Trophoblast cell (in vitro differentiated cells and primary cell): ENCODE measurements around the gene IGFBP2.

Experiments
- DNase-seq, 2 donors: peaks; one replicate each; pipeline ENCODE4 v3.0.0-alpha.2; 2016
- H2AFZ ChIP-seq: 2 replicates; pipeline ENCODE4 v1.6.1; 2013; ENCODE audit warnings: low read length, moderate library complexity, mild to moderate bottlenecking; ENCODE audit not compliant: insufficient read depth, poor library complexity
- H2AK5ac ChIP-seq: 2 replicates; pipeline ENCODE4 v1.6.1; 2013; ENCODE audit warnings: mild to moderate bottlenecking, low read length
- H2BK120ac ChIP-seq: 2 replicates; pipeline ENCODE4 v1.6.1; 2013; ENCODE audit warnings: low read length, mild to moderate bottlenecking, moderate library complexity; ENCODE audit not compliant: insufficient read depth, poor library complexity
- H2BK12ac ChIP-seq: 2 replicates; pipeline ENCODE4 v1.6.1; 2013; ENCODE audit warnings: mild to moderate bottlenecking, low read length, moderate library complexity
- H2BK5ac ChIP-seq: 2 replicates; pipeline ENCODE4 v1.6.1; 2013; ENCODE audit warnings: low read length, low read depth, moderate library complexity, mild to moderate bottlenecking; ENCODE audit not compliant: poor library complexity
- H3K14ac ChIP-seq: 2 replicates; pipeline ENCODE4 v1.6.1; 2013; ENCODE audit warnings: mild to moderate bottlenecking, low read length
- H3K18ac ChIP-seq: 2 replicates; pipeline ENCODE4 v1.6.1; 2013; ENCODE audit warnings: mild to moderate bottlenecking, low read length
- H3K23ac ChIP-seq: 2 replicates; pipeline ENCODE4 v1.6.1; 2013; ENCODE audit warnings: low read length
- H3K27ac ChIP-seq: 2 replicates; pipeline ENCODE4 v1.5.1; 2013; ENCODE audit warnings: low read depth, mild to moderate bottlenecking, inconsistent platforms, low read length, moderate library complexity
- H3K27me3 ChIP-seq: 2 replicates; pipeline ENCODE4 v1.6.1; 2013; ENCODE audit warnings: inconsistent platforms, mild to moderate bottlenecking, low read length, moderate library complexity; ENCODE audit not compliant: insufficient read depth
- H3K36me3 ChIP-seq, 2 experiments: 1 replicate in 1 of 2; 2 replicates in 1 of 2; pipeline ENCODE4 v1.6.1; 2013; ENCODE audit warnings: low read length in 2 of 2, mild to moderate bottlenecking in 2 of 2, moderate library complexity in 1 of 2; ENCODE audit not compliant: insufficient read depth in 2 of 2, control insufficient read depth in 1 of 2
- H3K4ac ChIP-seq: 2 replicates; pipeline ENCODE4 v1.6.1; 2013; ENCODE audit warnings: low read depth, mild to moderate bottlenecking, low read length, moderate library complexity
- H3K4me1 ChIP-seq, 2 experiments: 1 replicate in 1 of 2; 2 replicates in 1 of 2; pipeline ENCODE4 v1.6.1; 2013; ENCODE audit warnings: low read length in 2 of 2, mild to moderate bottlenecking in 2 of 2, moderate library complexity in 1 of 2; ENCODE audit not compliant: insufficient read depth in 2 of 2, control insufficient read depth in 1 of 2
- H3K4me2 ChIP-seq: 2 replicates; pipeline ENCODE4 v1.6.1; 2013; ENCODE audit warnings: inconsistent platforms, mild to moderate bottlenecking, low read length, moderate library complexity
- H3K4me3 ChIP-seq: 2 replicates; pipeline ENCODE4 v1.5.1; 2013; ENCODE audit warnings: mild to moderate bottlenecking, low read depth, low read length, inconsistent platforms
- H3K79me1 ChIP-seq: one replicate; pipeline ENCODE4 v1.6.1; 2013; ENCODE audit warnings: low read length
- H3K79me2 ChIP-seq: 2 replicates; pipeline ENCODE4 v1.6.1; 2013; ENCODE audit warnings: low read length, mild to moderate bottlenecking; ENCODE audit not compliant: control insufficient read depth, insufficient read depth, poor library complexity
- H3K9ac ChIP-seq: 2 replicates; pipeline ENCODE4 v1.6.1; 2013; ENCODE audit warnings: mild to moderate bottlenecking, low read length
- H3K9me3 ChIP-seq: 2 replicates; pipeline ENCODE4 v1.6.1; 2013; ENCODE audit warnings: low read depth, mild to moderate bottlenecking, control low read depth, inconsistent platforms, low read length; ENCODE audit not compliant: insufficient read depth
- H4K12ac ChIP-seq: 2 replicates; pipeline ENCODE4 v1.6.1; 2013; ENCODE audit warnings: low read depth, mild to moderate bottlenecking, low read length, moderate library complexity
- H4K8ac ChIP-seq: 2 replicates; pipeline ENCODE4 v1.6.1; 2013; ENCODE audit warnings: low read depth, mild to moderate bottlenecking, low read length, moderate library complexity
- H4K91ac ChIP-seq: one replicate; pipeline ENCODE4 v1.6.1; 2013; ENCODE audit warnings: low read depth, mild to moderate bottlenecking, low read length, moderate library complexity
- WGBS: extraction: QIAGEN DNeasy Blood & Tissue Kit; methylation state at CpG from one replicate; pipeline ENCODE4 v1.1.7; 2013; ENCODE audit warnings: missing lambda C conversion rate; ENCODE audit not compliant: insufficient read length, insufficient coverage; ENCODE audit errors: extremely low coverage; 5-methylcytosine and 5-hydroxymethylcytosine counted together

Gene IGFBP2

DNA sequence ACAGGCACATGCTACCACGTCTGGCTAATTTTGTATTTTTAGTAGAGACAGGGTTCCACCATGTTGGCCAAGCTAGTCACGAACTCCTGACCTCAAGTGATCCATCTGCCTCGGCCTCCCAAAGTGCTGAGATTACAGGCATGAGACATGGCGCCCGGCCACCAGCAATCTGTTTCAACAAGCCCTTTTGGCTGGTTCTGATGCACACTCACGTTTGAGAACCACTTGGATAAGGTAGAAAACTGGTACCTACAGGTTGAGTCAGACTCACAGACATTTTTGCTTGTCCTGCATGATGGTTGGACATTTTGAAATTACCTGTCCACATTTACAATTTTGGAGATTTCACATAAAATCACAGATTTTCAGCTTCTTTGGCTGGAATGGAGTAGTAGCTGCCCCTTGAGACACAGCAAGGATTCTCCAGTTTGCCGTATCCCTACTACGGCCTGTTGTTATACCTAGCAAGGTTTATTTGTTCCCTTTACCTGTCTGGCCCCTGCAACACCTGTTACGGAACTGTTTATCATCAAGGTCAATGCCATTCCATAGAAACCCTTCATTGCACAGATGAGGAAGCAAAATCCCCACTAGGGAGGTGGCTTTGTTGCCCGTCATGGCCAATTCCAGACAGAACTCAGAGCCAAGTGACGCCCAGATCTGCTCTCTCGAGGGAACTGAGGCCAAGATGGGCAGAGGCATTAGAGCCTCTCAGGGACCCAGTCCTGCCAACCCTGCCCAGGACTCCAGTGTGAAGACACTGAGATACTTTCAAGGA, 31.4 kb upstream of the IGFBP2 start:
- H3K79me1 ChIP-seq: no peaks in the 10 kb centered on the region
- no peak overlapping the region for H4K12ac ChIP-seq
- H2BK120ac ChIP-seq: no peak overlapping the region
- no CpG with 5 or more reads among the region's 12 CpGs for WGBS
- no peak overlapping the region for H3K23ac ChIP-seq
- no peaks in the 10 kb centered on the region for H3K36me3 ChIP-seq
- H2BK12ac ChIP-seq: no peak overlapping the region
- no peak overlapping the region for H2AFZ ChIP-seq
- no peak overlapping the region for H3K4me3 ChIP-seq
- no peak overlapping the region for H3K4me2 ChIP-seq
- H4K91ac ChIP-seq: no peak overlapping the region
- no peak overlapping the region for H3K9ac ChIP-seq
- no peak overlapping the region for H3K27ac ChIP-seq
- H2AK5ac ChIP-seq: no peak overlapping the region
- no peak overlapping the region for H3K4ac ChIP-seq
- no peak overlapping the region for H2BK5ac ChIP-seq
- no peak overlapping the region for H3K18ac ChIP-seq
- no peak overlapping the region for H3K14ac ChIP-seq
- no peaks in the 10 kb centered on the region for H3K9me3 ChIP-seq
- DNase-seq: no peak
- no peak overlapping the region for H4K8ac ChIP-seq
- H3K27me3 ChIP-seq: no peaks in the 10 kb centered on the region
- no peaks in the 10 kb centered on the region for H3K79me2 ChIP-seq
- H3K4me1 ChIP-seq: peaks cover 2 to 3% of the 10 kb centered on the region in 2 experiments

DNA sequence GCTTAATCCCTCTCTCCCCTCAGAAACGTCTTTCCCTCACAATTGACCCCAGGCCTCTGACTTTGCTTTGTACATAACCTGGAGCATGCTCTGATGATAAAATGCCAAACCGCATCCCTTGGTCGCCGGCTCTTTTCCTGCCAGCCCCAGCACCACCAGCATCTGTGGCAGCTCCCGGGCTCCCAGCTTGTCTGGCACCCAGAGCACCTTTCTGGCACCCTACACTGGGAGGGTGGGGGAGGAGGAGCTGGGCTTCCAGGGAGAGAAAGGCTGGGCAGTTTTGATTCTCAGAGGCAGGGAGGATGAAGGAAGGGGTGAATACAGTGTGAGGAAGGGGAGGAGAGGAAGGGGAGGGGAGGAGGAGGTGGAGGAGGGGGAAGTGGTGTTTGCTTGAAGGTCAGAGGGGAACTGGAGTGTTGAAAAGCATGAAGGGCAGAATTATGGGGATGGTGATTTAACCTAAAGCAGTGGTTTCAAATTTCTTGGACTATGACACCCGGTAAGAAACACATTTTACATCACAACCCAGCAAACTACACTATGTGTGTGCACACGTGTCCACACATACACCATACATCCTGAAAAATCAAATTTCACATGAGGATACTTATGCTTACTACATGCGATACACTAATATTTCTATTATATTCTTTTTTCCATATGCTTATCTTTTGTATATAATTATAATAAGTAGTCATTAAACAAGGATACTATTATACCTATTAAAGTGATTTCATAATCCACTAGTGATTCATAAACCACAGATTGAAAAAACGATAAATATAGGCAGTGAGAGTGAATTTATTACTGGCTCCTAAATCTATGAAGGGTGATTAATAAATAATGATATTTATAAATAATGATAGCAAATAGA, 30.0 kb upstream of the IGFBP2 start:
- no peak overlapping the region for H4K91ac ChIP-seq
- no peaks in the 10 kb centered on the region for H3K79me1 ChIP-seq
- no peak overlapping the region for H2BK5ac ChIP-seq
- no peak overlapping the region for H3K4ac ChIP-seq
- H3K36me3 ChIP-seq: no peaks in the 10 kb centered on the region
- H4K8ac ChIP-seq: no peak overlapping the region
- no peaks in the 10 kb centered on the region for H3K9me3 ChIP-seq
- no peak overlapping the region for H3K4me3 ChIP-seq
- no peak overlapping the region for H2BK12ac ChIP-seq
- no peaks in the 10 kb centered on the region for H3K79me2 ChIP-seq
- no peak overlapping the region for H2BK120ac ChIP-seq
- no peaks in the 10 kb centered on the region for H3K27me3 ChIP-seq
- no peak overlapping the region for H3K18ac ChIP-seq
- H3K23ac ChIP-seq: no peak overlapping the region
- WGBS: no CpG with 5 or more reads among the region's 9 CpGs
- H2AK5ac ChIP-seq: no peak overlapping the region
- H4K12ac ChIP-seq: no peak overlapping the region
- no peak overlapping the region for H3K9ac ChIP-seq
- no peak for DNase-seq
- H3K27ac ChIP-seq: no peak overlapping the region
- no peak overlapping the region for H2AFZ ChIP-seq
- H3K14ac ChIP-seq: no peak overlapping the region
- H3K4me2 ChIP-seq: no peak overlapping the region
- peaks cover 2 to 3% of the 10 kb centered on the region in 2 experiments for H3K4me1 ChIP-seq

DNA sequence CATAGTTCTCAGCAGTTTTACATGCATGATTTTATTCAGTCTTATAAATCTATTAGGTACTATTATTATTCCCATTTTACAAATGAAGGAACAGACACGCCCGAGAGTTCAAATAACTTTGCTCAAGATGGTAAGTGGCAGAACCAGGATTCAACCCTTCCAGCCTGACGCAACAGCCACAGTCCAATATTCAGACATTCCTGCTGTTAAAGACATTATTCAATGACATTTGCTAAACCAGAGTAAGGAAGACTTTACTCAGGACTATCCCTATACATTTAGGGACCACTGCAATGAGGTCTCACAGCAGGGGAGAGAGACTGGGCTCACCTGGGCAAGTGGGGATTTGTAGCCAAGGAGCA, 29.4 kb upstream of the IGFBP2 start:
- H3K27me3 ChIP-seq: no peaks in the 10 kb centered on the region
- no peaks in the 10 kb centered on the region for H3K36me3 ChIP-seq
- no peak overlapping the region for H2BK5ac ChIP-seq
- H3K23ac ChIP-seq: no peak overlapping the region
- H3K4me2 ChIP-seq: no peak overlapping the region
- H2BK120ac ChIP-seq: no peak overlapping the region
- H3K9ac ChIP-seq: no peak overlapping the region
- no CpG with 5 or more reads among the region's 3 CpGs for WGBS
- no peak overlapping the region for H4K91ac ChIP-seq
- no peak overlapping the region for H2BK12ac ChIP-seq
- H3K27ac ChIP-seq: no peak overlapping the region
- H2AK5ac ChIP-seq: no peak overlapping the region
- H3K4me1 ChIP-seq: peaks cover 2 to 3% of the 10 kb centered on the region in 2 experiments
- H3K14ac ChIP-seq: no peak overlapping the region
- no peak overlapping the region for H3K4me3 ChIP-seq
- no peak for DNase-seq
- H2AFZ ChIP-seq: no peak overlapping the region
- H3K18ac ChIP-seq: no peak overlapping the region
- no peak overlapping the region for H4K8ac ChIP-seq
- H3K4ac ChIP-seq: no peak overlapping the region
- H4K12ac ChIP-seq: no peak overlapping the region
- no peaks in the 10 kb centered on the region for H3K79me2 ChIP-seq
- H3K9me3 ChIP-seq: no peaks in the 10 kb centered on the region
- H3K79me1 ChIP-seq: no peaks in the 10 kb centered on the region

DNA sequence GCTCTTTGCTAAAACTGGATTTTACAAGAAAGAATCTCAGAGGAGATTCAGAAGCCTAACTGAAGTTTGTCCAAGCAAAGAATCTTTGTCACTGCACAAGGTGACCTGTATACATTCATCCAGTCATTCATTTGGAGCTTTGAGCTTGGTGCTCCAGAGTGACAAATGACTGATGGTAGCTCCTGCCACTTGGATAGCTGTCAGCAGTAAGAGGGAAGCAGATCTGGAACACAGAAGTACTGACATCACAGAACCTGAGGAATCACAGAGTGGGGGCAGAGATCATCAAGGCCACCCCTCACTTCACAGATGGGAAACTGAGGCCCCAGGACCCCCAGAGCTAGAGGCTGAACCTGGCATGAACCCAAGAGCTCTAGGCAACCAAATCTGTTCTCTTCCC, 28.8 kb upstream of the IGFBP2 start:
- Histone ChIP-seq H3K23ac (no peak overlapping the region), H3K4me3 (no peak overlapping the region), H2BK12ac (no peak overlapping the region)

More for the DNA sequence above, 28.8 kb upstream of the IGFBP2 start:
- no peak overlapping the region for H3K18ac ChIP-seq
- H3K4me1 ChIP-seq: peaks cover 2 to 3% of the 10 kb centered on the region in 2 experiments
- H4K91ac ChIP-seq: no peak overlapping the region
- H3K14ac ChIP-seq: no peak overlapping the region
- H4K12ac ChIP-seq: no peak overlapping the region
- no peak overlapping the region for H3K4me2 ChIP-seq
- no peak overlapping the region for H3K9ac ChIP-seq
- H4K8ac ChIP-seq: no peak overlapping the region
- no peaks in the 10 kb centered on the region for H3K9me3 ChIP-seq
- no peaks in the 10 kb centered on the region for H3K79me1 ChIP-seq
- no peak overlapping the region for H2BK120ac ChIP-seq
- H3K36me3 ChIP-seq: no peaks in the 10 kb centered on the region
- DNase-seq: no peak
- no peak overlapping the region for H3K27ac ChIP-seq
- no peak overlapping the region for H2AFZ ChIP-seq
- no peak overlapping the region for H3K4ac ChIP-seq
- no peaks in the 10 kb centered on the region for H3K79me2 ChIP-seq
- H2AK5ac ChIP-seq: no peak overlapping the region
- H2BK5ac ChIP-seq: no peak overlapping the region
- H3K27me3 ChIP-seq: no peaks in the 10 kb centered on the region
